Measurements from ENCODE around the gene KIF17. TPM values are rescaled to one million over a fixed set of nuclear protein-coding genes. Genes with fewer than 3 reads are reported as not detected.
A peak's percentile ranks its signal among the peaks of the same experiment; 100 is the strongest.

KIF17 gene
- total RNA-seq, 1 donor = 0.27 TPM

DNA sequence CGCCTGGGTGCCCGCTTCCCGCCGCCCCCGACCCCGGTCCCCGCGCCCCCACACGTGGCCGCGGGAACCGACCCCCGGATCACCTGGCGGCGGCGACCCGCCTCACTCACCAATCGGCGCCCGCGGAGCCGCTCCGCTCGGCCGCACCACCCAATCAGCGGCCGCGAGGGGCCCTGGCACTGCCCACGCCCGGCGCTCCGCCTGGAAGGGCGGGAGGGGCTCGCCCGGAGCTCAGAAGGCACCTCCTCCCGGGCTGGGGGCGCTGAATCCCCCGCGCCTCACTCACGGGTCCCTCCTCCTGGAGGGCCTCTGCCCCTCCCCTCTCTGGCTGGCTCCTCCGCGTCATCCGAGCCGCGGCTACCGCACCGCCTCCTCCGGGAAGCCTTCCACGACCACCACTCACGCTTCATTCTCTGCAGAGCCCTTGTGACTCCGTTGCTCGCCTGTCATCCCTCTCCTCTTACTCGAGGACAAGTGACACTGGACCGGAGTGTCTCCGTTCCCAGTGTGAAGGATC lies 14.3 kb upstream of the KIF17 start:
- TF ChIP-seq, protein P1, sequence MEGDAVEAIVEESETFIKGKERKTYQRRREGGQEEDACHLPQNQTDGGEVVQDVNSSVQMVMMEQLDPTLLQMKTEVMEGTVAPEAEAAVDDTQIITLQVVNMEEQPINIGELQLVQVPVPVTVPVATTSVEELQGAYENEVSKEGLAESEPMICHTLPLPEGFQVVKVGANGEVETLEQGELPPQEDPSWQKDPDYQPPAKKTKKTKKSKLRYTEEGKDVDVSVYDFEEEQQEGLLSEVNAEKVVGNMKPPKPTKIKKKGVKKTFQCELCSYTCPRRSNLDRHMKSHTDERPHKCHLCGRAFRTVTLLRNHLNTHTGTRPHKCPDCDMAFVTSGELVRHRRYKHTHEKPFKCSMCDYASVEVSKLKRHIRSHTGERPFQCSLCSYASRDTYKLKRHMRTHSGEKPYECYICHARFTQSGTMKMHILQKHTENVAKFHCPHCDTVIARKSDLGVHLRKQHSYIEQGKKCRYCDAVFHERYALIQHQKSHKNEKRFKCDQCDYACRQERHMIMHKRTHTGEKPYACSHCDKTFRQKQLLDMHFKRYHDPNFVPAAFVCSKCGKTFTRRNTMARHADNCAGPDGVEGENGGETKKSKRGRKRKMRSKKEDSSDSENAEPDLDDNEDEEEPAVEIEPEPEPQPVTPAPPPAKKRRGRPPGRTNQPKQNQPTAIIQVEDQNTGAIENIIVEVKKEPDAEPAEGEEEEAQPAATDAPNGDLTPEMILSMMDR (IDR thresholded peaks at IDR 0.05; ENCODE audit: insufficient read depth, low read length) = no peak
- peak; percentile 51 for DNase-seq (ENCODE audit: low read depth)
- H3K4me3 ChIP-seq (ENCODE audit: low read depth, low read length) = peak overlapping the region; percentile 70

DNA sequence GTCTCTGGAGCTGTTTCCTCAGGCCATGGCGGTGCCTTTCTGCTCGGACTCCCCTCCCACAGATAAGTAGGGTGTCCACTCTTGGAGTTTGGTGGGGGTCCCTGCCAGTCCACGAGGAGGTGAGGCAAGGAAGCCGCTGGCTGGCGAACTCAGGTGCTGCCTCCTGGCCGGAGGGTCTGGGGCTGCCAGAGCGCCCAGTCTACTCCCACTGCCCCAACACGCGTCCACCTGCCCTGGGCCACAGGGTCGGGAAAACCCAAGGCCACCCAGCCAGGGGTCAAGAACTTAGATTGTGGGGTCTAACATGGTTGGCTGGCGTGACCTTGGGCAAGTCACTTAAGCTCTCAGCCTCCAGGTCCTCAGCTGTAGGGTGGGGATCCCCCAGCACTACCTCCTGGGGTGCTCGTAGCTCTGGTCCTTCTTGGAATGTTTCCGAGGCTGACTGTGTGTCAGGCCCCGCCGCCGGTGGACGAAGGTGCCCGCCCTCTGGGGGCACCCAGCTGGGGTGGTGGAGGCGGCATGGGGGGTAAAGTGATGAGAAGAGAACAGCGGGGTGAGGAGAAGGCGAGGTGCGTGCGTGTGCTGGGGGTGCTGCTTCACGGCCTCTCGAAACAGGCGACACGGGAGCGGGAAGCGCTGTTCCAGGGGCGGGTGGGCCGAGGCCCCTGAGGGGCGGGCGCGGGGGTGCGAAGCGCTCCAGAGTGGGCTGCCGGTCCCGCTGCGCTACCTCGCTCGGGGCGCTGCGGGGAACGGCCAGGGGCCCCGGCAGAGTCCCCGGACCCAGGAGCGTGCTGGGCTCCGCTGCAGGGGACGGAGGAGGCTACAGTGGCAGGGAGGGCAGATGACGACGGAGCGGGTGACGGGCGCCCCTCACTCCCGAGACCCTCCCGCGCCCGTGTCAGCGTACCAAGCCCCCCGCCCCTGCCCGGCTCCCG lies 13.5 kb upstream of the KIF17 start:
- TF ChIP-seq, protein P1 (IDR thresholded peaks at IDR 0.05; ENCODE audit: insufficient read depth, low read length) = no peak
- DNase-seq (ENCODE audit: low read depth) = no peak
- H3K4me3 ChIP-seq (ENCODE audit: low read depth, low read length) = peak overlapping the region; percentile 70

DNA sequence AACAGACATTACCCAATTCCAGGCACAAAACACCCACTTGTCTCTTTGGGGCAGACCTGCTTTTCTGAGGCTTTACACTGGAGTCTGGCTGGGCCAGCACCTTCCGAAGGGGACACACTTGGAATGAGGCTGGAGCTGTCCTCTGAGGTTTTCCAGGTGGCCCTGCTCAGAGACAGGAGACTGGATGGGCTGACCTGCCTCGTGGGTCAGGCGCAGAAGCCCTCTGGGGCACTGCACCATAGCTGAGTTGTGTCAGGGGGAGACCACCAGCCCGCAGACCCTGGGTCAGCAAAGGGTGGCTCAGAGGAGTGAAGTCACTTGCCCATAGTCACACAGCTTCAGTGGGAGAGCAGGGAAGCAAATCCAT lies 12.9 kb upstream of the KIF17 start:
- no peak for DNase-seq (ENCODE audit: low read depth)
- peak overlapping the region; percentile 17 for H3K4me3 ChIP-seq (ENCODE audit: low read depth, low read length)

DNA sequence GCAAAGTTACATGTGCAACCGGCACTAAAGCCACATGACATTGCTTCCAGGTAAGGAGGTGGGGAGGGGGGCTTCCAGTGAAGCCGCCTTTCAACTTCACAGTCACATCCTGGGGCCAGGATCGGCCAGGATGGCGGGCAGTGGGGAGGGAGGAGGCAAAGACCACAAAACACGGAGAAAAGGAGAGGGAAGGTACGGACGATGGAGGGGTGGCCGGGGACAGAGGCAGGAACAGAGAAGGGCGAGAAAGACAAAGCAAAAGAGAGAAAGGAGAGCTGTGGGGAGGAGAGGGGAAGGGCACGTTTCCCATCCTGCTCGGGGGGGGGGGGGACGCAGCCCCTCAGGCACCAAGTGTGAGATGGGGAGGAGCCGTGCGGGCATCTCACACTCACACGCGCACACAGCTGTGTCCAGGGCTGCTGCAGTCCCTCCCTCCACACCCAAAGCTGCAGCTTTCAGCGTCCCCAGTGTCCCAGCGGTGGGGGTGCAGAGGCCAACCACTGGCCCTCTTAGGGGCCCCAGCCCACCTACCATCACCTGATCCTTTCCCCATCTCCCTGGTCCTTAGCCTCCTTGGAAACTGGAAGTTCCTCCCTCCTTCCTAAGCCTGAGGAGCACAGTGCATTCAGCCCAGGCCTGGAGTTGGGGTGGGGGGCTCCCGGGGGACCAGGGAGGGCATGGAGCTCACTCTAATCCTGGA lies 12.3 kb upstream of the KIF17 start:
- TF ChIP-seq, protein P1 (IDR thresholded peaks at IDR 0.05; ENCODE audit: insufficient read depth, low read length) = no peak
- H3K4me3 ChIP-seq (ENCODE audit: low read depth, low read length) = no peak overlapping the region
- DNase-seq (ENCODE audit: low read depth) = no peak

More for the DNA sequence above, 12.9 kb upstream of the KIF17 start:
- TF ChIP-seq, protein P1 (IDR thresholded peaks at IDR 0.05; ENCODE audit: insufficient read depth, low read length) = no peak

GRCh38 chr1:20729155-20729931 lies 11.5 kb upstream of the KIF17 start:
- no peak overlapping the region for H3K4me3 ChIP-seq (ENCODE audit: low read depth, low read length)
- DNase-seq (ENCODE audit: low read depth) = no peak
- TF ChIP-seq, protein P1 (IDR thresholded peaks at IDR 0.05; ENCODE audit: insufficient read depth, low read length) = no peak
